HG02973 (cell line): ENCODE results near the gene ARL4A.
"Not testable (repeated sequence)": the region's sequence is repeated elsewhere in the genome, so short reads cannot be mapped to it uniquely, and the experiment has no call there.

Source experiments
- ATAC-seq: cut with Tn5 transposase; IDR thresholded peaks from one replicate; pipeline ENCODE4 v1.9.1; 2021; ENCODE audit warnings: moderate library complexity; ENCODE audit not compliant: unreplicated experiment

ARL4A gene

GRCh38 chr7:12661581-12661980, 25.9 kb upstream of the ARL4A start:
- no peak for ATAC-seq

- no peak for ATAC-seq
Measured at GRCh38 chr7:12670000-12670729, 17.3 kb upstream of the ARL4A start.

DNA sequence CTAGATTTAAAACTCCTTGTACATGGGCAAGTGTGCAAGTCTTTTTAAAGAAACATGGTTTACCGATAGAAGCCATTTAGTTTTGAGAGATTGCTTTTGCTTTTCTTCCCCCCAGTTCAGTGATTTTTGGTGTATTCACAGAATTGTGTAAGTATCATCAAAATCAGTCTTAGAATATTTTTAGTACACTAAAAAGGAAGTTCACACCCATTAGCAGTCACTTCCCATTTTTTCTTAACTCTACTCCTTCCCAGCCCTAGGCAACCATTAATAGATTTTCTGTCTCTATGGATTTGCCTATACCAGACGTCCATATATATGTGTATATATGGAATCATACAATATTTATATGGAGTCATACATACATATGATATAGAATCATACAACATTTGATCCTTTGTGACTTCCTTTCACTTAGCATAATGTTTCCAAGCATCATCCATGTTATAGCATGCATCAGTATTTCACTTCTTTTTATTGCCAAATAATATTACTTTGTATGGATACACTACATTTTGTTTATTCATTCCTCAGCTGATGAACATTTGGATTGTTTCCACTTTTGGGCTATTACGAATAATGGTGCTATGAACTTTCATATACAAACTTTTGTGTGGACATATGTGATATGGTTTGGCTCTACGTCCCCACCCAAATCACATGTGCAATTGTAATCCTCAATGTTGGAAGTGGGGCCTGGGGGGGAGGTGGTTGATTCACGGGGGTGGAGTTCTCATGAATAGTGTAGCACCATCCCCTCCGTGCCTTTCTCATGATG, 16.5 kb upstream of the ARL4A start:
- ATAC-seq: no peak

DNA sequence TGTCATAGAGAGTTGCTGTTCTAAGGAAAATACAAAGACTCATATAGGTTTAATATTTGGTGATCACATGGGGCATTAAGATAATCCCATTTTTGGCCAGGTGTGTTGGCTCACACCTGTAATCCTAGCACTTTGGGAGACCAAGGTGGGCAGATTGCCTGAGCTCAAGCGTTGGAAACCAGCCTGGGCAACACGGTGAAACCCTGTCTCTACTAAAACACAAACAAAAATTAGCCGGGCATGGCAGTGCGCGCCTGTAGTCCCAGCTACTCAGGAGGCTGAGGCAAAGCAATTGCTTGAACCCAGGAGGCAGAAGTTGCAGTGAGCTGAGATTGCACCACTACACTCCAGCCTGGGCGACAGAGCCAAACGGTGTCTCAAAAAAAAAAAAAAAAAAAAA, 14.0 kb upstream of the ARL4A start:
- not testable (repeated sequence) for ATAC-seq

DNA sequence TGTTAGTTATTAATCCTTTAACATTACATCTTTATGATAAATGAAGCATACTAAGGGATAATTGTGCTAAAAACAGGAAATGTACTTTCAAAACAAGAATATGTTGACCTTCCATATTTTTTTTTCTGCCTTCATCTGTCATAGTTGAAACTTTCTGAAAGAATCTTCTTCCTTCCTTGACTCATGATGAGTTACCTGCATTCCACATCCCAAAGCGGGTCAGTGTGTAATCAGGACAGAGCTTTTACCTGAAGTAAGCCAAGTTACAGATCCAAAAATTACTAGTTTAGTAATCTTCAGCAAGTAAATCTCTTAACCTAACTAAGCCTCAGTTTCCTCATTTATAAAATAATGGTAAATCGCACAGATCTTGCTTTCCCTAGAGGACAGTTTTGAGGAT, 13.4 kb upstream of the ARL4A start:
- ATAC-seq: no peak

- ATAC-seq: no peak
Measured at GRCh38 chr7:12674861-12675260, 12.6 kb upstream of the ARL4A start.

GRCh38 chr7:12683678-12684585, 3.5 kb upstream of the ARL4A start:
- ATAC-seq: no peak

- ATAC-seq: no peak
Measured at GRCh38 chr7:12684733-12685132, 2.7 kb upstream of the ARL4A start.

DNA sequence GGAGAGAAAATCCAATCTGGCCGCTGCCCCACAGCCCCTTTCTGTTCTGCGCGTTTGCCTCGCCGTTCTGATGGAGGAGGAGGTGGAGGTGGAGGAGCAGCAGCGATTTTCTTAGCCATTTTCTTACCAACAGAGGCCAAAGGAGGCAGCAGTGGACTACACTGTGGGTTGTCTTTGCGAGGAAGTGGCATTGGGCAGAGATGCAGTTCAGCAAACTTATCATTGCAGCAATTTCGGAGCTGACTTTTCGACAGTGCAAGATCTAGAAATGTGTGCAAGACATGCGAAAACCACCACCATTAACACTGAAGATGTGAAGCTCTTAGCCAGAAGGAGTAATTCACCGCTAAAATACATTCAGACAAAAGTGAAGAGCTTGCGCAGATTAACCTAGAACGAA, 1.9 kb upstream of the ARL4A start:
- no peak for ATAC-seq

DNA sequence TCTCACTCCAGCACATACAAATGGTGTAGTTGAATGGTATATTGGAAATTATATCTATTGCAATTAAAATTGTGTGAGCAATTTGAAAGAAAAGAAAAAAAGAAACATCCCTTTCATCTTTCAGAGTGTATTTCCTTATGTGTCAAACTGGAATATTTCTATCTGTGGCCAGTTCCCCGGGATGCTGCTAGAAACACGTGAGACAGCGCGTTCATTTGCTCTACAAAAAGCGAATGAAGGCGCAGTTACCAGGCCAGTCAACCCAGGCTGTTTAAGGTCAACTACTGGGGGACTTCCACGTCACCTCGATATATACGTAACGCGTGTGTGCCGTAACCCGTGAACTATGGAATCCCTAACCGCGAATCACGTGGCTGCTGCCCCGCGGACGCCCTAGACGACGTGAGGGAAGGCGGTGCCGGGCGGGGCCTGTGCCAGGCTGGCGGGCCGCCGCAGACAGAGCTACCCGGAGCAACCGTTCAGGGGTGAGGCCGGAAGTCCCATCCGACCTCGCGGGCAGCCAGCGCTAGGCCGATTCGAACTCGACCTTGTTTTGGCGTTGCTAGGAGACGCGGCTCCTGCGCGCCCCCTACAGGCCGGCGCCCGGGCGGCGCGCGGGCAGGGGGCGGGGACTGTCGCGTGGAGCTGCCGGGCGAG, 1.1 kb upstream of the ARL4A start:
- peak; percentile 82 for ATAC-seq

DNA sequence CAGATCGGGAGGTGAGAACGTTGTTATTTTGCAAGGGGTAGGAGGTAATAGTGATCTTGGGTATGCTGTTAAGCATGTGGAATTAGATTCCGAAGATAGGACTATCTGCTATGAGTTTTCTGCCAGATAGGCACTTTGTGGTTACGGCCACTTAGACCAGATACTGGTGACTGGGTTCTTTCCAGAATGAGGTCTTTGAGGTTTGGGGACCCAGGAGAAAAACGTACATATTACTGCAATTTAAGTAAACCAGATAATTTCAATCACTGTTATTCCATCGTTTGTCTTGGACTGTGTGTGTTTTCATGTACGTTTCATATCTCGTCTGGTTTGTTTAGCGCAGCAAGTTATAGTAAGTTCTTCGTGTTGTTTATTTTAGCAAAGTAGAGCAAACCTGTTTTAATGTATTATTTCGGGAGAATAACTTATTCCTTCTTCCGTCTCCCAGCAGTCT, 312 bp downstream of the ARL4A start:
- no peak for ATAC-seq

- not testable (repeated sequence) for ATAC-seq
Measured at GRCh38 chr7:12688485-12689170, 1.2 kb downstream of the ARL4A start.

DNA sequence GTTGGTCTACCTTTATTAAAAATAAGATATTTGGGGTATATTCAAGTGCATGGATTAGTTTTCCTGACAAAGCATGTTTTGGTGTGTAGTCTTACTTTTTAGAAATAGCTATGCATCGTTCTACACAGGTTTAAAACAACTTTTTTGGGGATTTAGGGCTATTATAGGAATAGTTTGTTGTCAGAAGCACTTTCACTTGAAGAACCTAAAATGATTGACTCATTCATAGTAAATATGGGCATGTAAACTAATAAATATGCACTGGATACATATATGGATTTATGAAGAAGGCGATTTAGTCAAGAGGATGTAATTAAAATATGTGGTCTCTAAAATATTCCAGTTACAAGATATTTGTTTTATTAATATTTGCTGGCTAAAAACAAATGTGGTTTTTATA, 2.0 kb downstream of the ARL4A start:
- ATAC-seq: no peak

DNA sequence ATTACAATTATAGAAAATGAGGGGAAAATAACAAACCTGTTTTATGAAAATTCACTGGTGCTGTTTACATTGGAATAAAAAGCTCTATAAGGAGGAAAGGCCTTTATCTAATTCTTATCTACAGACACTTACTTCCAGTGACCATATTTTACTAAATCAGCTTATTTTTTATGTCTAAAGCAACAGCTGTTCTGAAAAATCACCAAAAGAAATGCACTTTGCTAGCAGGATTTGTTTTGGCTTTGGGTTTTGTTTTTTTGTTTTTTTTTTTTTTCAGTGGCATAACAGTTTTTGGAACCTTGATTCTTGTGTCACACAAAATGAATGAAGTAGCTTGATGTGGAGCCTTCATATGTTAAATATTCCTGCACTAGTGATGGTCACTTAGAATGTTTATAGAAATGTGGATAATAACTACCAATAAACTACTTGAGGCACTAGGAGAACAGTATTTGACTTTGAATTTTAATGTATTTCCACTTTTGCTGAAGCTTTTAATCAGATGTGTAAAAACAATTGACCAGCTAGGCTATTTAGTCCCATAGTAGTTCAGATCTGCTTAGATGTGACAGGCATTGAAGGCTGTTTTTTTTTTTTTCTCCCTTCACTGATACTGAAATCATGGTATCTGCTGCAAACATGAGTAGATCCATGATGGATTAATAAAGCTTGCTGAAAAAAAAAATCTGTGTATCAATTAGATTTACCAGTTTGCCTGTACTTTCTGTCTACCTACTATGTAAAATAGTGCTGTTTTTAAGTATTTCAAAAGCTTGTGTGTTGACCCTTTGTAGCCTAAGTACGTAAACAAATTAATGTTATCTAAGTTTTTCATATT, 2.8 kb downstream of the ARL4A start:
- ATAC-seq: no peak

GRCh38 chr7:12691388-12691787, 4.0 kb downstream of the ARL4A start:
- not testable (repeated sequence) for ATAC-seq

- ATAC-seq: no peak
Measured at GRCh38 chr7:12692035-12692434, 4.6 kb downstream of the ARL4A start.

DNA sequence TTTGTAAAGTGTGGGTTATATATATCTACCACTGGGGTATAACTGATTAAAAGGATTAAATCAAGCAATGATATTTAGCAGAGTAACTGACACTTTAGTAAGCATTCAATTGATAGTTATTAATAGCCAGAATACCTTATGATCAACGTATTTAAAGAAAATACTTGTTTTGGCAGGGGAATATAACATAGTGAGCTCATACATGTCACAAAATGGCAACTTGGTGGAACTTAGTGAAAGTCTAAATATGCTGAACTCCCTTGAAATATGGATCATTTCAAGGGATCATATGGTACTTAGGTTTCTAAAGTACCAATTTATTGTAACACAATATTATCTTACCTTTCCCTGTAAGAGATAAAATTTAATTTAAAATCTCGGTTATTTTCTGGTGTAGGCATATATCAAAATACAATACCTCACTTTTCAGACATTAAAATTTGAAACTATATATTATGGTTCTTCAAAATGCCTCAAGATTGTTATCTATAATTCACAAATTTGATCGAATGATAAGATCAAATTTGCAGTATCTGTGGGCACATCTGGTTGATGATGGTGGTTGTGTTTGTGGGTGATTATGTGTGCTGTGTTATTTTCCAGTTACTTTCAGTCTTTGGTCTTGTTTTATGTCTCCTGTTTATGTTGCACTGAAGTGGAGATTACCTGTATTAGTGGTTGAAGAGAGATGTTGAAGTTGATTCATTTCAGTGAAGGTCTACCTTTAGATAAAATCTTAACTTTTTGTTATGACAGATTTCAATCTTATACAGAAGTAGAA, 5.2 kb downstream of the ARL4A start:
- ATAC-seq: no peak

DNA sequence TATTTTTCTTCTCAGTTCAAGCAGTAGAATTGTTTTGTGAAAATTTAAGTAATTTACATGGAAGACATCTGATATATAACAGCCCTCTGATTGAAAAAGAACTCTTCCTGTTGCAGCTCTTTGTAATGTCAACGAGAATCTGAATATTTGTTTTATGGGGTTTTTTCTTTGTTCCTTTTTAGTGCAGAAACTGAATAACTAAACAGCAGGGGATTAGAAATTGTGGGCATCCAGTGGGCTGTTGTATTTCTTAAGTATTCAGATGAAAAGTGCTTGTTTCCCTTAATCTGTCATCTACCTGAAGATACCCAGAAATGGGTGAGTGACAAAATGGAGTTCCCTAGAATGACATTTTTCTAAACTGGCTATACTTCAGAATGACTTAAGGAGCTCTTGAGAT, 7.4 kb downstream of the ARL4A start:
- no peak for ATAC-seq

GRCh38 chr7:12695965-12696364, 8.5 kb downstream of the ARL4A start:
- no peak for ATAC-seq
